Measurements from ENCODE around the gene NRAS.

Gene NRAS

DNA sequence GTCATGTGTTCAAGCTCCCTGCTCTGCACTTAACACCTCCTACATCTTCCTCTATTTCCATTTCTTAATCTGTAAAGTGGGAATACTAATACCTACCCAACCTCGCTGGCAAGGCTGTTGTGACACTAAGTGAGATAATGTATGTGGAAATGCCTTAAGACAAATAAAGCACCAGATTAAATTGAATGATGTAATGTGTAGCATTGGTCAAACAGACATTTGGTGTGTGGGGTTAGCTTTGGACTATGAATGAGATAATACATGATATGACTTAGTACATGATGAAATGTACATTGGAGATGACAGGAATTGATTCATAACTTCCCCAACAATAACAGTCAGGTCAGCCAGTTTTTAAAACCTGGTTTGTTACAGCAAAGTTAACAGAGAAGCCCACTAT lies 26.4 kb downstream of the NRAS start:
- Histone ChIP-seq H3K36me3 (ENCODE audit: control insufficient read depth, insufficient read depth, low read length) (no peaks in the 10 kb centered on the region), H3K27me3 (replicated peaks; ENCODE audit: control insufficient read depth, insufficient read depth, low read length) (no peaks in the 10 kb centered on the region), H3K4me3 (replicated peaks; ENCODE audit: low read depth, low read length) (no peak overlapping the region)
- TF ChIP-seq, protein P1, sequence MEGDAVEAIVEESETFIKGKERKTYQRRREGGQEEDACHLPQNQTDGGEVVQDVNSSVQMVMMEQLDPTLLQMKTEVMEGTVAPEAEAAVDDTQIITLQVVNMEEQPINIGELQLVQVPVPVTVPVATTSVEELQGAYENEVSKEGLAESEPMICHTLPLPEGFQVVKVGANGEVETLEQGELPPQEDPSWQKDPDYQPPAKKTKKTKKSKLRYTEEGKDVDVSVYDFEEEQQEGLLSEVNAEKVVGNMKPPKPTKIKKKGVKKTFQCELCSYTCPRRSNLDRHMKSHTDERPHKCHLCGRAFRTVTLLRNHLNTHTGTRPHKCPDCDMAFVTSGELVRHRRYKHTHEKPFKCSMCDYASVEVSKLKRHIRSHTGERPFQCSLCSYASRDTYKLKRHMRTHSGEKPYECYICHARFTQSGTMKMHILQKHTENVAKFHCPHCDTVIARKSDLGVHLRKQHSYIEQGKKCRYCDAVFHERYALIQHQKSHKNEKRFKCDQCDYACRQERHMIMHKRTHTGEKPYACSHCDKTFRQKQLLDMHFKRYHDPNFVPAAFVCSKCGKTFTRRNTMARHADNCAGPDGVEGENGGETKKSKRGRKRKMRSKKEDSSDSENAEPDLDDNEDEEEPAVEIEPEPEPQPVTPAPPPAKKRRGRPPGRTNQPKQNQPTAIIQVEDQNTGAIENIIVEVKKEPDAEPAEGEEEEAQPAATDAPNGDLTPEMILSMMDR (IDR thresholded peaks at IDR 0.05; ENCODE audit: insufficient read depth, low read length, poor library complexity, severe bottlenecking): no peak
- DNase-seq (ENCODE audit: extremely low read depth, insufficient read length): no peak

DNA sequence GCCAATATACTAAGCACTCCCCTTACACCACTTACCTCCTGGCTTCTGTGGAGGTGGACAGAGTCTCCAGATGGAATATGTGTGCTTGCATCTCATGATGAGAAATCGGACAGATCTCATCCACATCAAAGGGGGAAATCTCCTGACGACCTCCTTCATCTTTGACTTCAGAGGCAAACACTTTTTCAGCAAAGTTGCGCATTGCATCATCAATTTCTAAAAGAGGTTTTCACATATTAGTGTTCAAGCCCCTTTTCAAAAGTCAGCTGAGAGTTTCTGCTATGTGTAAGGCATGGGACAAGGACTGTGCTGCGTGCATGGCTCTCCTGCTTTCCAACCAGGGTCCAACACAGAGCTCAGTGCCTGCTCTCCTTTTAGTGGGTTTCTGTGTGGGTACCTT lies 28.0 kb downstream of the NRAS start:
- no peak for DNase-seq (ENCODE audit: extremely low read depth, insufficient read length)
- Histone ChIP-seq H3K36me3 (ENCODE audit: control insufficient read depth, insufficient read depth, low read length) (no peaks in the 10 kb centered on the region), H3K4me3 (replicated peaks; ENCODE audit: low read depth, low read length) (no peak overlapping the region), H3K27me3 (replicated peaks; ENCODE audit: control insufficient read depth, insufficient read depth, low read length) (no peaks in the 10 kb centered on the region)
- TF ChIP-seq, protein P1 (IDR thresholded peaks at IDR 0.05; ENCODE audit: insufficient read depth, low read length, poor library complexity, severe bottlenecking): no peak

DNA sequence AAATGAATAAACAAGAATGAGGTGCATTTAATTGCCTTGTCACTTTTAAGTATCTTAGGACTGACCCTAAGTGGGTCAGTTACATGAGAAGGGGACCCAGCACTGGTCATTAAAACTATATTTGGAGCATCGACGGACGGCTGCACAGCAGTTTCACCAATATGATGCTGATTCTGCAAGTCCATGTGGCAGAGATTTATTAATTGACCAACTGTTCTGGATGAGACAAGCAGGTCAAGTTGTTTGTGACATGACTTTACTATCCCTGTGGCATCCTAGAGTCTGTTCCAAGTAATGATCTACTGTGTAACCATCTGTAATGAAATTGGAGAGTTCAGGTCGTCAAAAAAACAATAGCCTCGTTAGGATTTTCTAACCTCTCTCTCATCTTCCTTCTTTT lies 30.7 kb downstream of the NRAS start:
- DNase-seq (ENCODE audit: extremely low read depth, insufficient read length): no peak
- TF ChIP-seq, protein P1 (IDR thresholded peaks at IDR 0.05; ENCODE audit: insufficient read depth, low read length, poor library complexity, severe bottlenecking): no peak
- Histone ChIP-seq H3K27me3 (replicated peaks; ENCODE audit: control insufficient read depth, insufficient read depth, low read length) (no peaks in the 10 kb centered on the region), H3K36me3 (ENCODE audit: control insufficient read depth, insufficient read depth, low read length) (no peaks in the 10 kb centered on the region), H3K4me3 (replicated peaks; ENCODE audit: low read depth, low read length) (no peak overlapping the region)

DNA sequence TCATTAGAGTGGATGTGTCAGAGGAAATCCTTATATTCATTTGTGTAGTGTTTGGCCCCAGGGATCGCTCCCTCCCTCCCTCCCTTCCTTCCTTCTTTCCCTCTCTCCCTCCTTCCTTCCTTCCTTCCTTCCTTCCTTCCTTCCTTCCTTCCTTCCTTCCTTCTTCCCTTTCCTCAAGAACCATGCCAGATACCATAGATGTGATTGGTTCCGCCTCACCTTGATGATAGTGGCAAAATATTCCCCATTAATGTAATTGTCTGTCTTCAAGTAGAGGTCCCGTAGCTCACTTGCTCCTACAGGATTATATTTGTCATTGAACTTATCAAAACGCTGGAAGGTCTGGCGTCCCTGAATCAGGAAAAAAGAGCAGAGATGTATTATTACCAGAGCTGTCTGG lies 38.9 kb downstream of the NRAS start:
- H3K4me3 ChIP-seq (replicated peaks; ENCODE audit: low read depth, low read length): no peak overlapping the region
- no peak for DNase-seq (ENCODE audit: extremely low read depth, insufficient read length)
- TF ChIP-seq, protein P1 (IDR thresholded peaks at IDR 0.05; ENCODE audit: insufficient read depth, low read length, poor library complexity, severe bottlenecking): no peak
- no peaks in the 10 kb centered on the region for H3K36me3 ChIP-seq (ENCODE audit: control insufficient read depth, insufficient read depth, low read length)
- no peaks in the 10 kb centered on the region; the same call in 1 of the 2 replicates for H3K27me3 ChIP-seq (replicated peaks; ENCODE audit: control insufficient read depth, insufficient read depth, low read length)

DNA sequence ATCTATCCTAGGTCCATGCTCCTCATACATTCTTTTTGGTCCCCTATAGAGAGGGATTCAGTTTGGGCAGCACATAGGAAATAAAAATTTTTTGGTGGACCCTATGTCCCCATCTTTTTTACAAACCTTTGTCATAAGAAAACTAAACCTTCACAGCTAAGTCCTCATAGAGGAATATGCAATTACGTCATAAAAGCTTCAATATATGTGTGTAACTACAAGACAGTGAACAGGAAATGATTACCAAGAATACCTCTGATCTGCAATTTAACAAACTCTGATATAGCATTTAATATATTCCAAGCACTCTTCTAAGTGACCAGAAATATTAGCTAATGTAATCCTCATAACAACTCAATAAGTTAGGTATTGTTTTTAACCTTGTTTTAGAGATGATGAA lies 40.5 kb downstream of the NRAS start:
- DNase-seq (ENCODE audit: extremely low read depth, insufficient read length): no peak
- no peaks in the 10 kb centered on the region; the same call in 1 of the 2 replicates for H3K27me3 ChIP-seq (replicated peaks; ENCODE audit: control insufficient read depth, insufficient read depth, low read length)
- no peaks in the 10 kb centered on the region for H3K36me3 ChIP-seq (ENCODE audit: control insufficient read depth, insufficient read depth, low read length)
- TF ChIP-seq, protein P1 (IDR thresholded peaks at IDR 0.05; ENCODE audit: insufficient read depth, low read length, poor library complexity, severe bottlenecking): no peak
- no peak overlapping the region for H3K4me3 ChIP-seq (replicated peaks; ENCODE audit: low read depth, low read length)

DNA sequence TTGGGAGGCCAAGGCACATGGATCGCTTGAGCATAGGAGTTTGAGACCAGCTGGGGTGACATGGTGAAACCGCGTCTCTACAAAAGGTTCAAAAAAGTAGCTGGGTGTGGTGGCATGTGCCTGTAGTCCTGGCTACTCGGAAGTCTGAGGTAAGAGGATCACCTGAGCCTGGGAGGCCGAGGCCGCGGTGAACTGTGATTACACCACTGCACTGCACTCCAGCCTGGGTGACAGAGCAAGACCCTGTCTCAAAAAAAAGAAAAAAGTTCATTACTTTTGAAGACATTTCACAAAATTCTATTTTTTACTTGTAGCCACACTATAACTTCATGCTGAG lies 44.7 kb downstream of the NRAS start:
- no peaks in the 10 kb centered on the region for H3K36me3 ChIP-seq (ENCODE audit: control insufficient read depth, insufficient read depth, low read length)
- no peaks in the 10 kb centered on the region; the same call in 1 of the 2 replicates for H3K27me3 ChIP-seq (replicated peaks; ENCODE audit: control insufficient read depth, insufficient read depth, low read length)
- TF ChIP-seq, protein P1 (IDR thresholded peaks at IDR 0.05; ENCODE audit: insufficient read depth, low read length, poor library complexity, severe bottlenecking): no peak
- DNase-seq (ENCODE audit: extremely low read depth, insufficient read length): no peak
- H3K4me3 ChIP-seq (replicated peaks; ENCODE audit: low read depth, low read length): no peak overlapping the region
